SH-SY5Y (cell line): ENCODE measurements around the gene FAT1.

Experiments used
- GATA2 ChIP-seq: IDR thresholded peaks from 2 replicates; pipeline ENCODE4 v1.6.1; 2011; ENCODE audit warnings: mild to moderate bottlenecking, low read depth, low read length
- GATA3 ChIP-seq: IDR thresholded peaks from 2 replicates; pipeline ENCODE4 v1.6.1; 2011; ENCODE audit warnings: low read depth, mild to moderate bottlenecking, low read length, moderate library complexity

FAT1 gene

DNA sequence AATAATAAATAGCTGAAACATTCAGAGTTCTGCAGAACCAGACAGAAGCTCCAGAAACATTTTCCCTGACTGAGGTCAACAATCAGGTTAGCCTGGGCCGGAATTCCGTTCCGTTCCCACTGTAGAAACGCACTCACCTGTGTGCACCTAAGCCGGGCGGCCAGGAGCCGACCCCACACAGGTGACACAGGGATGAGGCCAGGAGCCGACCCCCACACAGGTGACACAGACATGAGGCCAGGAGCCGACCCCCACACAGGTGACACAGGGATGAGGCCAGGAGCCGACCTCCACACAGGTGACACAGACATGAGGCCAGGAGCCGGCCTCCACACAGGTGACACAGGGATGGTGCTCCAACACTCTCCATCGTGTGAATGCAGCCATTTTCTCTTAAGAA is 21.9 kb downstream of the FAT1 start:
- TF ChIP-seq GATA2 (no peak), GATA3 (no peak)

DNA sequence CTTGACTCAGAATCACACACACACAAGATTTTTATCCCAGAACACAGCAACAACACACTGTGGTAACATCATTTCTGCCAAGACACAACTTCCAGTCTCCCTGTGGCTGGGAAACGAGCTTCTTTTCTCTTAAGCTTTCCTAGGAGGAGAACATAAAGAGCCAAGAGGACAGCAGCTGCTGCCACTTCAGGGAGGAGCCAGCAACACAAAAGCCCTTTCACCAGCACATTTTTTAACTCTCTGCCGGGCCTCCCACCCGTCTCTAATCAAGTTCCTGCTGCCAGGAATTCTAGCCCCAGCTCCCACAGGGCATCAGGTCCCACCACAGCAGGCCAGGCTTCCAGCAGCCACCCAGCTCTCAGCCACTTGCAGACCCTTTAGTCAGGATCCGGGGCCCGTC is 22.4 kb downstream of the FAT1 start:
- TF ChIP-seq GATA2, result no peak
- TF ChIP-seq GATA3, result no peak

DNA sequence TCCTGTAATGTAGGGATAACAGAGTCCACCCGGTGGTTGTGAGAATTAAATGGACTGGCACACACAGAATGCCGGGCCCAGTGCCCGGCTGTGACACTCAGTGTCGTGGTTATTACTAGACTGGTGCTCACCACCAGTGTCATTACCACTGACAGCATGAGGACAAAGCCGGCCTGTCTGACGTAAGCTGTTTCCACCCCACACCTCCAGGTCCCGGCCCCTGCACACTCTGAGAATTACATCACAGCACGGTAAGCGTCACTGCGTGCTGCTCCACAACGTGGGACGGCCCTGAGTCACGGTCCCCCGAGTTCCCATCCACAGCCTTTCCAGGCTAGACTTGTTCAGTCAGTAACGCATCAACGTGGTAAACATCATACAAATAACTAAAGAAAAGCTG is 22.9 kb downstream of the FAT1 start:
- TF ChIP-seq GATA3 (no peak), GATA2 (no peak)

DNA sequence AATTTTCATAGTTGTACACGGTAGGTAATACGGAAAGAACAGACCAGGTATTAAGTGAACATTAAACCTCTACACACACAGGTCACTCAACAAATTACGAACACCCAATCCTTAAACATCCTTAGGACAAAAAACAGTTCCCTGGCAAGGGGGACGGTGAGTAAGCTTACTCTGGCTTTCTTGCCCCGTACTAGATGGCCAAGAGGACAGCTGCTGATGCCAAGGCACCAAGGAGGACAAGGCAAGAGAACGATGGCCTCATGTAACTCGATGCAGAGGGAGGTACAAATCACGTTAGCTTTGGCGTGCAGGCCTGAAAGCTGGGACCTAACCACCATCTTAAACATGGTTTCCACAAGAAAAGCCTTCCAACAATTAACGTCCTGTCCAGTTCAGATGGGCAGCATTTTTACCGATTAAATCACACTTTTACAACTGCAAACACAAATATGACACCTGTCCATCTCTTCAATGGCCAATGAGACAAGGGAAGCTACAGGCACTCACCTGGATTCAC is 23.7 kb downstream of the FAT1 start:
- TF ChIP-seq GATA3, result no peak
- no peak for TF ChIP-seq GATA2

DNA sequence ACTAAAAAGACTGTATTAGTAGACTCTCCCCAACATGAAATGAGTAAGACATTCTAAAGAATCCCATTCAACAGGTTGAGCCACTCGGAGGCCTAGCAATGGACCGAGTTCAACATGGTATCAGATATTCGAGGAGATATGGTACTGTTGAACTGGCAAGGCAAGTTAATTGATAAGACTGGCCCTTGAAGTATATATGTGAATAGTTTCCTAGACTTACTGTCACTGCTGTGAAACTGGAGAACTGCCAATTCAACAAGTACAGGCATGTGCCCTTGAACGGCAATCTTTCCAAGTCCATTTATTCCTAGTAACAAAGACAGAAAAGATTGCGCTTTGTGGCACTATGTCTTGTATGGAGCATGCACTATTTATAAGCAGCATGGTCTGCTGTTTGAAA is 24.4 kb downstream of the FAT1 start:
- TF ChIP-seq GATA3 (no peak), GATA2 (no peak)

DNA sequence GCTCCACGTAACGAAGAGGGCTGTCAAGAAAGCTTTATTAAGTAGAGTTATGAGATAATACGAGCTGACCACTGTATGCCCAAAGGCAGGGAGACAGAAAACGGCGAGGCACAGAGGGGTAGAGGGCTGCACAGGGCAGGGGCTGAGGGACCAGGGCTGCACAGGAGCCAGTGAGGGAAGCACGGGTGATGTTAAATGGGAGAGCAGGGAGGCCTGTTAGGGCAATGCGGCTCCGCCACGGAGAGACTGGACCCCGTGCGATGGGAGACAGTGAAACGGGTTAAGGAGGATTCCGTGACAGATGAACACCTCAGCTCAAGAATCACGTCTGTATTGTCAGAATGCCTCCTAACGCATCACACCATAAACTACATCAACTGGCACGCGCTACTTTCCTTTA is 25.1 kb downstream of the FAT1 start:
- TF ChIP-seq GATA2 (no peak), GATA3 (no peak)

DNA sequence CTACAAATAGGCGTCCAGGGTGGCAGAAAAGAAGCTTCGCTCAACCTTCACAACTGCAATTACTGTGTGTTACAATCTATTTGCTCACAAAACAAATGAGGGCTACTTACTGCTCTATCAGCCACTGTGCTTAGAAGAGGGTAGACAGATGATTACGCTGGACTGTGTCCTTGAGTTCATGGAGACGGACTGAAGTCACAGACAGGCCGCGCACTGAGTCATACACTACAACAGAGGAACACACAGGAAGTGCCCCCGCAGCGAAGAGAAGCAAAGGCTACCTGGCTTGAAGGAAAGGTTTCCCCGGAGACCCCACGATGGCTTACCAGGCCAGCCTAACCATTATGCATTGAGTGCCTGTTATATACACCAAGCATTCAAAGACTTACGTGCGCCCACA is 25.6 kb downstream of the FAT1 start:
- TF ChIP-seq GATA3 (no peak), GATA2 (no peak)

DNA sequence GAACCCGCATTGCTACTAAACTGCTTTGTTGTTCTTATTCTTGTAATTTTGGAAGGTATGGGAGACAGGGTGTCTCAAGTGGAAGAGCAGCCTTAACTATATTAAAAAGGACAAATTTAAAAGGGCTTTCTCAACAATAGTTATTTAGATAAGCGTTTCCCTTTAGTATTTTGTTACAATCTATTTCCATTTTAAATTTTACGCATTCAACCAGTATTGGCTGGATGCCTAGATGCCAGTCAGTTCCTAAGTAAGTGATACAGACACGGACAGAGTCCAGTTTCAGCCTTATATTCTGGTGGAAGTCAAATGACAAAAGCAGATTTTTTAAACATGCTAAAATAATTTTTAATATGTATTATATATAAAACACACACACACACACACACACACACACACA is 28.3 kb downstream of the FAT1 start:
- TF ChIP-seq GATA2 (no peak), GATA3 (no peak)

DNA sequence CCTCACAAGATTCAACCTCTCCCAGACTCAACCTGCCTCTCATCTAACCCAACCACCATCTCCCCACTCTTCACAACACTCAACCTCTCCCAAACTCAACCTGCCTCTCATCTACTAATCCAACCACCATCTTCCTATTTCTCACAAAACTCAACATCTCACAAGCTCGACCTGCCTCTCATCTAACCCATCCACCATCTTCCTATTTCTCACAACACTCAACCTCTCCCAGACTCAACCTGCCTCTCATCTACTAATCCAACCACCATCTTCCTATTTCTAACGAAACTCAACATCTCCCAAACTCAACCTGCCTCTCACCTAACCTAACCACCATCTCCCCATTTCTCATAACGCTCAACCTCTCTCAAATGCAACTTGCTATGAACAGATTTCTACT is 29.8 kb downstream of the FAT1 start:
- TF ChIP-seq GATA3 (no peak), GATA2 (no peak)

DNA sequence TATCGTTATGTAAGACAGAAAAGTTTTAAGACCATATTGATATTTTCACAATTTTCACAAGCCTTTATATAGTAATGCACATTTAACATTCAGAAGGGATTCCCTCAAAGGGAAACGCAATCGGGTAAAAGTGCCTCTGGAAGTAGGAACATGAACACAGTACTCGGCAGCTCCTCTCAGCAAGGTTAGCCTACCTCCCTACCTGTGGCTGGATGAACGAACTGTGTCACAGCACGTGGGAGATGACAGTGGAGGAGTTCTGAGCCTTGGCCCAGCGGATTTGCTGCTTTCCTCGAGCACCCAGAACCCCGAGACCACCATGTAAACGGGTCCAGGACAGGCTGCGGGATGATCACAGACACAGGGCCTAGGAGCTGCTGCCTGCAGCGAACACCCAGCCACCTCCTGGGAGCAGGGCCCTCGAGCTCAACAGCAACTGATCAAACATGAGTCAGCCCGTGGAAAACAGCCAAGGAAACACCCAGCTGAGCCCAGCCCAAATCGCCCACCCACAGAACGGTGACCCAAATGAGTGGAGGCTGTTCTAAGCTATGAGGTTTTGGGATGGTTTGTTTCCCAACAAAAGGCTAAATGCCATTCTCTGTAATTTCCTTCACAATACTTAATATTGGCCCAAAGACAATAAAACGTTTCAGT is 30.4 kb downstream of the FAT1 start:
- TF ChIP-seq GATA2 (no peak), GATA3 (no peak)

DNA sequence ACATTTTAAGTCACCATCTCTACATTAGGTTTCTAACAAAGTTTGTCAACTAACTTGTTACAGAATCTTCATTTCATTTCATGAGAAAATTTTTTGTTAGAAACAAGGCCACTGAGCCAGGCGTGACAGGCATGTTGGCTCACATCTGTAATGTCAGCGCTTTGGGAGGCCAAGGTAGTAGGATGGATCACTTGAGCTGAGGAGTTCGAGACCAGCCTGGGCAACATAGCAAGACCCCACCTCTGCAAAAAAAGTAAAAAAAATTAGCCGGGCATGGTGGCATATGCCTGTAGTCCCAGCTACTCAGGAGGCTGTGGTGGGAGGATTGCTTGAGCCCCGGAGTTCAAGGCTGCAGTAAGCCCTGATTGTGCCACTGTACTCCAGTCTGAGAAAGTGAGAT is 32.3 kb downstream of the FAT1 start:
- TF ChIP-seq GATA2 (no peak), GATA3 (no peak)

DNA sequence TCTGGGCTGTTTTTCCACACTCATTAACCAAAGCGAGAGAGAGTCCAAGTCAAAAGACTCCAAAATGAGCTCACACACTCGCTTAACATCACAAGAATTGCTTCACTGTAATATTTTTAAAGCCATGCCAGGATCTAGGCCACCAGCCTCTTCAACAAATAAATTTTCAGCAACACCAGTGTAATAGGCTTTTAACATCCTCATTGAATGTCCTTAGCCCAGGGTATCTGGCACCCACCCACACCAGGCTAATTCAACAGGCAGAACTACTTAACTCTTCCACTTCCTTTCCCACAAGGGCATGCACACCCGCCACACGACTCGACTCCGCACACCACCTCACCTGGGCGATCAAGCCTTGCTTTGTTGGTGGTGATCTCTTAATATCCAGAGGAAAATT is 34.2 kb downstream of the FAT1 start:
- TF ChIP-seq GATA2 (no peak), GATA3 (no peak)

DNA sequence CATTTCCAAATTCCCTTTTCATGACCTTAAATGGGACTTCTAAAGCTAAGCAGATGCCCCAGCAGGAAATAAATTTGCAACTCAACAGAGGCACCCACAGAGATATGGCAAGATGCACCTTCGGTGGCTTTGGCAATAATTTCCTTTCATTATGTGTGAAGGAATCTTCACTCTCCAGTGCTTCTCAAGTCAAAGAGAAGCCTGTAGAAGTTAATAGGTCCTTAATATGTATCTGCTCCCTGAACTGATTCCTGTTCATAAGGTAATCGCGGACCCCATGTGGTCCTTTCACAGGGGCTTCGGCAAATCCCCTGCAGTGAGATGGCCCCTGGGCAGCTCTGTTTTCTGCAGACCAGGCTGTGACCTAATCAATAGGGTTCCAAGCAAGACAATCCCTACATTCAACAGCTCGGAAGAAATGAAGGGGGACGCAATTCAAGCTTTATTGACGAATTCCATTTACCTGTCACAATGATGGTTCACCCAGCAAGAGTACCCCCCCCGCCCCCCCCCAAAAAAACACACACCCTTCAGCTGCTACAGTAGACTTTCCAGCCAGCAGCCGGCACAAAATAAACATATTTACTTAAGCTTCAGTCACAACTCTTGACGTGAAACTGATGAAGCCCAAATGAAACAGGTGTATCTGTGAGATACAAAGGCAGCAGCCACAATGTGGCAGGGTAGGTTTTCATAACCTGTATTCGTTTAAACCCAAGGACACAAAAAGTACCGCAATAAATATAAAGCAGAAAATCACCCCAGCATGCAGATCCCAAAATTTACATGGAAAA is 35.3 kb downstream of the FAT1 start:
- TF ChIP-seq GATA2 (no peak), GATA3 (no peak)

DNA sequence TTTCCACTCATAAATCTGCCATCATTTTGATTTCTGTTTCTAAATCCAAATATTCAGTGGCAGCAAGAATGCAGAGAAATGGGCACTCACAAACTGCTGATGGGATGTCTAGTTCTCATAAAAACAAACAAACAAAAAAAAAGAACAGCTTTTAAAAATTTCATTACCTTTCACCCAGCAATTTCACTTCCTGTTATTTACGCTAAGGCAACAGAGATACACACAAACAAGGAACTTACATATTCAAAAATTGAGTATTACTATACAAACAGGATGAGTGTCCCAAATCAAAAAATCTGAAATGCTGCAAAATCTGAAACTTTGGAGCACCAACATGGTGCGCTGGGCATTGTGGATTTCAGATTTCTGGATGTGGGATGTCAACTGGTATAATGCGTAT is 36.4 kb downstream of the FAT1 start:
- TF ChIP-seq GATA3, result no peak
- TF ChIP-seq GATA2, result no peak

DNA sequence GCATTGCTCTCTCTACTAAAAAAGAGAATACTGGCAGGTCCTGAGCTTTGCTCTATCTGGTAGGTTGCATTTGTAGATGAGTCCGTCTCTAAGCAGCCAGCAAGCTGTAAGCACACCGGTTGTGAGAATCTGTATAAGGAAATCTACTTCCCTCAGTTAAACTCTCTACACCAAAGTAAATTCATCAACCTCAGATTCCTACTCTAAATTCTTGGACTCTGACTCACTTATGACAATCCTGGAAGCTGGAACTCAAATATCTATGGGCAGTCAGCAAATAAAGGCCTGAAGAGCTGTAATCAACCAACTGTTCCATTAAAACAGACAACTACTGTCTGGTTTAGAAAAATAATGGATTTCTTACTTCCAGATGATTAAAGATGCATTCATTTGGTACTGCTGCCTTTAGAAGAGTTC is 37.9 kb downstream of the FAT1 start:
- no peak for TF ChIP-seq GATA2
- no peak for TF ChIP-seq GATA3
